IPS-18c (cell line): ENCODE data around the gene TBC1D3I.
"Not testable (repeated sequence)": the region's sequence is repeated elsewhere in the genome, so short reads cannot be mapped to it uniquely, and the experiment has no call there.

Source experiments
- H3K4me3 ChIP-seq: 2 replicates; pipeline ENCODE4 v1.7.0; 2013; ENCODE audit warnings: low read depth, mild to moderate bottlenecking, low read length, moderate library complexity; ENCODE audit not compliant: insufficient read depth
- H3K9me3 ChIP-seq: one replicate; pipeline ENCODE4 v1.6.1; 2013; ENCODE audit warnings: mild to moderate bottlenecking, low read length, moderate library complexity; ENCODE audit not compliant: control insufficient read depth, insufficient read depth

TBC1D3I gene

DNA sequence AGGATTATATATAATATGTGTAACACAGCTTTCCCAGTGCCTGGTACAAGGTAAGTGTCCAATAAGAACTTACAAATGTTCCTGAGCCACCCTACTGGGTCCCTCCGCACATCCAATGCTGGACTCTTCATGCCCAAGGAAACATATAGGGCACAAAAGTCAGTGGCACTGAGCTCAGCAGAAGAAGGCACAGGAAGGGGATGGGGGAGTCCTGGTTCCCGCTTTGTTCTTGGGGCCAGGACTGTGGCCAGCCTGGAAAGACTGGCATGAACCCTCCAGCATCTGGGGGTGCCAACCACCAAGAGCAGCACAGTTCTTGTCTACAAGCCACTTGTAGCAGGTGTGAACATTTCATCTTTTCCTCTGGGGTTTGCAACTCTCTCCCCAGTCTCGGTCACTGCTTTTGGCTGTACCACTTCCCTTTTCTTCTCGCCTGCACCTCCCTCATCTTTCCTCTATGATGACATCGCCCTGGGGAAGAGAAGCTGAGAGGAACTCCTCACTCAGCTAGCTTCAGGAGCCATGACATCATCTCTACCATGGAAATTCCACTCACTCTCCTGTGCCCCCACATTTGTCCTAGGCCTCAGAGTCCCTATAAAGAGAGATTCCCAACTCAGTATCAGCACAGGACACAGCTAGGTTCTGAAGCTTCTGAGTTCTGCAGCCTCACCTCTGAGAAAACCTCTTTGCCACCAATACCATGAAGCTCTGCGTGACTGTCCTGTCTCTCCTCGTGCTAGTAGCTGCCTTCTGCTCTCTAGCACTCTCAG, 53.7 kb downstream of the TBC1D3I start, which contains the start of gene CCL4L2:
Gene CCL4L2 (plus strand): TSS at position 625 of the 773 bp plus-strand sequence.
- H3K9me3 ChIP-seq, H3K4me3 ChIP-seq: not testable (repeated sequence)

DNA sequence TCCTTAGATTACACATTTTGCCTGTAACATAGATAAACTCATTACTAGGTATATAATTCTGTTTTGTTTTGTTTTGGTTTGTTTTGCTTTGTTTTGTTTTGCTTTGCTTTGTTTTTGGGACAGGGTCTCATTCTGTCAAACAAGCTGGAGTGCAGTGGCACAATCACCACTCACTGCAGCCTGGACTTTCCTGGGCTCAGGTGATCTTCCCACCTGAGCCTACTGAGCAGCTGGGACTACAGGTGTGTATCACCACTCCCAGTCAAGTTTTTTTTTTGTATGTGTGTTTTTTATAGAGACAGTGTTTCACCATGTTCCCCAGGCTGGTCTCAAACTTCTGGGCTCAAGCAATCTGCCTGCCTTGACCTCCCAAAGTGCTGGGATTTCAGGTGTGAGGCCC, 54.8 kb downstream of the TBC1D3I start:
- peaks cover 2% of the 10 kb centered on the region for H3K9me3 ChIP-seq
- H3K4me3 ChIP-seq: no peak overlapping the region

DNA sequence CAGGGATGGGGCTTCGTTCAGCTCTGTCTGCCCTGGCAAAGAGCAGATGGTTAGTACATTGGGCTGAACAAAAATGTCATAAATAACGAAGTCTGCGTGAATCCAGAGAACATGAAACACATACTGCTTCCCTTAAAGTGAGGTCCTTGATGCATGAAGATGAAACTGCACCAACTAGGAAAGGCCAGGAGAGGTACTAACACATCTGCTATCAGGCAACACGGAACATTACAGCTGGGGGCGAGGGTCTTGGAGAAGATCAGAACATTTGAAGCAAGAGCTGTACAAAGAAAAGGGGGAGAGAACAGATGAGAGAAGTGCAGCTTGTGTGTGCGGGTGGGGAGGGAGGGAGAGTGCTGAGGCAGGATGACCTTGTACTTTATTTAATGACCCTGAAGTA, 57.0 kb downstream of the TBC1D3I start:
- not testable (repeated sequence) for H3K4me3 ChIP-seq, H3K9me3 ChIP-seq

DNA sequence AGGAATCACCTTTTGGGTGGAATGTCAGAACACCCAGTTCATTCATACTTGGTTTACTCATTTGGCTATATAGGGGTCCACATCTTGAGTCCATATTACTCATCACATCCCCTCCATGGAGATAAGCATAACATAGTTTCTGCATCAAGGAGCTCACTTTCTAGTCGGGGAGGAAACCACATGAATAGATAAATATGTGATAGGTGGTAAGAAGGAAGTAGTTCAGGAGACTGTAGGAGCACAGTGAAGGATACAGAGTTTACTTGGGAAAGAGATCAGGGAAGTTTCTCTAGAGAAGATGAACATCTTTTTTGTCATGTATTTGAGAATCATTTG, 57.9 kb downstream of the TBC1D3I start:
- not testable (repeated sequence) for H3K4me3 ChIP-seq, H3K9me3 ChIP-seq

DNA sequence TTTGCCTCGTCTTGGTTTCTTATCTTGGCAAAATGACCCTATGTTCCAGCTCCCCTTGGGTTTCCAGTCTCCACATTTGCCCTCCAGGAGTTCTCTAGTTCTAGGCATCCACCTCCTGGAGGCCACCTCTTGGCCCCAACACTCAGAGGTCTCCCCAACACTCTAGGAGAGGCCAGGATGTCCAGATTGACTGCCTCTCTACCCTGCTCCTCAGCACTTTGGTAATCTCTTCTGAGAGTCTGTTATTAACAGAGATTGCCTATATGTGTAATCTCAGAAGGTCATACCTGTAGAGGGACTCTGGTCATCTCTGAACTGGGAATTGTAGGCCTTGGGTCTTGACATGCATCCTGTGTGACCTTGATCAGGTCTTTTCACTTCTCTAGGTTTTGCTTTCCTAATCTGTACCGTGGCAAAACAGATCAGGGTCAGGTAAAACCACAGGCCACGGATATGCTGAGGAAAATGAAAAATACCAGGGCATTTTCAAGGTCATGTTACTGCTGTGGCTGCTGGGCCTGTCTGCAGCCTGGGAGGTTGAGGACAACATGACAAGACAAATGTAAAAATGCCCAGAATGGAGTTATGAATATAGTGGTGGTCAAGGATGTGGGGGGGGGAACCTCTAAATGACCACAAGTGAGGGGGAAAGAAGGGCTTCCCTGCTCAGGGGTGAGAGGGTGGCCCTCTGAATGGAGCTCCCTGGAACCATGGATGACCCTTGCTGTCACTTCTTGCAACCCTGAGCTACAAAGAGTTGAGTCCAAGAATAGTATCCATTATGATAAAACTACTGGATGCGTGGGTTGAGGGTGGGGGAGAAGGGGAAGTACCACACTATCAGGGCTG, 58.5 kb downstream of the TBC1D3I start:
- no peak overlapping the region for H3K4me3 ChIP-seq

DNA sequence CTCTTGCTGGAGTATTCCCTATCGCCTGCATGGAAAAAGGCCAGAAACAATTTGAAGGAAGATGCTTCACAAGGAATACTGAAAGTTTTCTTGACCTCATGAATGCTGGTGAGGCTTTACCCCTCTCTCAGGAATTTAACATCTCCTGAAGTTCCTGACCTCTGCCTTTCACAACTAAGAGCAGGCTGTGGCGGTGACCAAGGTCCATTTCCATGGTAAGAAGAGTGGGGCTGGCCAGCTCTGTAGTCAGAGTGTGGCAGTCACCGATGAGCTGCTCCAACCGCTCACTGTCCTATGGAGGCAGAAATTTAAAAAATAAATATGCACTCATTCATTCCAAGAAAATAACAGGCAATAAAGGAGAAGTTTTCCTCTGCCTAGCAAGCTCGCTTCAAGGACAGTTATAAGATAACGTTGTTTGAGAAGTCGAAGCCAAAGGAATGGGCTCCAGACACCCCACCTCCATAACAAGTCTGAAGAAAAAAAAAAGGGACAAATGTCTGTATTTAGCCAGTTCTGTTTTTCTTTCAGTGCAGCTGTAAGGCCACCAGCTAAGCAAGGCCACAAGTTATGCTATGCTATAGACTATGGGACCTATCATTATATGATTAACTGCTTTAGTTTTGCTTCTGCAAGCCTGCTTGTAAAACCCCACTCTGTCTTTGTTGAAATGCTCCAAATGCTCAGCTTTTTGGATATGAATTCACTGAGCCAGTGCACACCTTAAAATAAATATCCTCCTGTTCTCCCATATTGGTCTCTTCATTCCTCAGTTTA, 59.5 kb downstream of the TBC1D3I start:
- H3K9me3 ChIP-seq: peaks cover 1% of the 10 kb centered on the region

More for the DNA sequence above, 58.5 kb downstream of the TBC1D3I start:
- H3K9me3 ChIP-seq: peaks cover 2% of the 10 kb centered on the region

More for the DNA sequence above, 59.5 kb downstream of the TBC1D3I start:
- H3K4me3 ChIP-seq: no peak overlapping the region
